GM12878 (cell line): ENCODE results near the gene MAN2B1.

Experiments used
- CHD2 ChIP-seq: IDR thresholded peaks from 2 replicates; pipeline ENCODE4 v1.6.1; 2011; ENCODE audit warnings: low read depth, low read length, improper control_type of control experiment, borderline replicate concordance
- EZH2 ChIP-seq: IDR thresholded peaks from 2 replicates; pipeline ENCODE4 v1.6.1; 2012; ENCODE audit warnings: low read depth, mild to moderate bottlenecking, control low read depth, inconsistent platforms, low read length, borderline replicate concordance; ENCODE audit not compliant: control insufficient read depth
- FOXM1 ChIP-seq: IDR thresholded peaks from 2 replicates; pipeline ENCODE4 v1.6.1; 2012; ENCODE audit warnings: low read depth, mild to moderate bottlenecking, inconsistent platforms, low read length, moderate library complexity
- MXI1 ChIP-seq: fragments of 150-350 bp; IDR thresholded peaks from 2 replicates; pipeline ENCODE4 v1.6.1; 2011; ENCODE audit warnings: low read depth, mild to moderate bottlenecking, inconsistent platforms, low read length, improper control_type of control experiment
- POLR2AphosphoS5 ChIP-seq: IDR thresholded peaks from 2 replicates; pipeline ENCODE4 v1.6.1; 2011; ENCODE audit warnings: mild to moderate bottlenecking, low read length, inconsistent platforms
- ZBTB33 ChIP-seq: fragments of 450-650 bp; IDR thresholded peaks from 2 replicates; pipeline ENCODE4 v1.6.1; 2017; ENCODE audit warnings: mild to moderate bottlenecking
- ZBTB40 ChIP-seq: fragments of 450-650 bp; IDR thresholded peaks from 2 replicates; pipeline ENCODE4 v1.6.1; 2016; ENCODE audit warnings: mild to moderate bottlenecking, moderate library complexity, borderline replicate concordance

GRCh38 chr19:12698138-12698537, 31.6 kb upstream of the MAN2B1 start:
- TF ChIP-seq ZBTB40 = no peak
- TF ChIP-seq CHD2 = no peak
- no peak for TF ChIP-seq ZBTB33
- TF ChIP-seq FOXM1 = no peak
- no peak for TF ChIP-seq EZH2
- no peak for TF ChIP-seq MXI1
- TF ChIP-seq POLR2AphosphoS5 = no peak
